GM23338 (cell line): ENCODE results near the gene DNAJA1. TPM values are rescaled to one million over a fixed set of nuclear protein-coding genes. Genes with fewer than 3 reads are reported as not detected.

Source experiments
- ATAC-seq: fragments of 200-7000 bp; cut with Tn5 transposase; 3 replicates; pipeline ENCODE4 v1.9.1; 2020
- DNase-seq: peaks from one replicate; pipeline ENCODE4 v3.0.0-alpha.2; 2015; ENCODE audit warnings: low spot score
- H2AFZ ChIP-seq: fragments of 200-600 bp; sonication (generic); 2 replicates; pipeline ENCODE4 v1.8.0; 2016; ENCODE audit warnings: antibody characterized with exemption, mild to moderate bottlenecking, moderate library complexity
- H3F3A ChIP-seq: fragments of 200-600 bp; sonication (generic); replicated peaks from 2 replicates; pipeline ENCODE4 v1.8.0; 2017; ENCODE audit warnings: antibody characterized with exemption, mixed run types, low read depth
- H3K27ac ChIP-seq: fragments of 200-600 bp; sonication (generic); 2 replicates; pipeline ENCODE4 v1.6.1; 2016; ENCODE audit warnings: low read depth
- H3K27me3 ChIP-seq: fragments of 200-600 bp; sonication (generic); 2 replicates; pipeline ENCODE4 v1.8.0; 2016; ENCODE audit warnings: mild to moderate bottlenecking, mixed run types, moderate library complexity; ENCODE audit not compliant: insufficient read depth
- H3K36me3 ChIP-seq: fragments of 200-600 bp; sonication (generic); 2 replicates; pipeline ENCODE4 v1.8.0; 2016; ENCODE audit warnings: mild to moderate bottlenecking; ENCODE audit not compliant: insufficient read depth
- H3K4me1 ChIP-seq: fragments of 200-600 bp; sonication (generic); 2 replicates; pipeline ENCODE4 v1.8.0; 2016; ENCODE audit warnings: mild to moderate bottlenecking, moderate library complexity; ENCODE audit not compliant: insufficient read depth
- H3K4me2 ChIP-seq: fragments of 200-600 bp; sonication (generic); 2 replicates; pipeline ENCODE4 v1.7.1; 2017; ENCODE audit warnings: mixed run types
- H3K4me3 ChIP-seq: fragments of 200-600 bp; sonication (generic); 2 replicates; pipeline ENCODE4 v1.6.1; 2016; ENCODE audit warnings: mixed run types
- H3K79me2 ChIP-seq: fragments of 200-600 bp; sonication (generic); replicated peaks from 2 replicates; pipeline ENCODE4 v1.8.0; 2017; ENCODE audit warnings: mild to moderate bottlenecking; ENCODE audit not compliant: insufficient read depth
- H3K9me2 ChIP-seq: fragments of 200-600 bp; sonication (generic); 2 replicates; pipeline ENCODE4 v1.8.0; 2017; ENCODE audit not compliant: insufficient read depth
- H4K20me1 ChIP-seq: fragments of 200-600 bp; sonication (generic); replicated peaks from 2 replicates; pipeline ENCODE4 v1.8.0; 2017; ENCODE audit warnings: mild to moderate bottlenecking; ENCODE audit not compliant: insufficient read depth
- H3K27ac Mint-ChIP-seq: 2 replicates; pipeline ENCODE4 v1.8.0; 2020; ENCODE audit warnings: inconsistent platforms, mild to moderate bottlenecking, moderate library complexity, mixed read lengths
- H3K27me3 Mint-ChIP-seq: 3 replicates; pipeline ENCODE4 v1.8.0; 2022; ENCODE audit warnings: low read depth, mild to moderate bottlenecking, moderate library complexity, mixed read lengths, inconsistent platforms; ENCODE audit not compliant: insufficient read depth, poor library complexity
- H3K36me3 Mint-ChIP-seq: 3 replicates; pipeline ENCODE4 v1.8.0; 2021; ENCODE audit warnings: low read depth, mild to moderate bottlenecking, inconsistent platforms, moderate library complexity, mixed read lengths
- H3K4me1 Mint-ChIP-seq: 3 replicates; pipeline ENCODE4 v1.8.0; 2020; ENCODE audit warnings: mild to moderate bottlenecking, inconsistent platforms, mixed read lengths
- H3K4me3 Mint-ChIP-seq: 3 replicates; pipeline ENCODE4 v1.8.0; 2021; ENCODE audit warnings: moderate library complexity, mild to moderate bottlenecking, inconsistent platforms, mixed read lengths
- H3K9me3 Mint-ChIP-seq: 3 replicates; pipeline ENCODE4 v1.8.0; 2020; ENCODE audit warnings: moderate library complexity, mild to moderate bottlenecking, inconsistent platforms, mixed read lengths
- CREB1 ChIP-seq: fragments of 250-450 bp; sonication (Bioruptor Pico); IDR thresholded peaks from 2 replicates; pipeline ENCODE4 v1.5.0; 2020; ENCODE audit warnings: low read depth, mild to moderate bottlenecking, moderate library complexity
- CTCF ChIP-seq, 2 experiments: fragments of 200-600 bp in 1 of 2; sonication (generic) in 1 of 2; conservative IDR thresholded peaks; 2 replicates each; pipeline versions ENCODE4 v1.5.1 to v1.6.1; 2016 to 2017; ENCODE audit warnings: antibody characterized with exemption in 2 of 2, low read depth in 2 of 2, mild to moderate bottlenecking in 2 of 2, moderate library complexity in 1 of 2
- JUNB ChIP-seq: IDR thresholded peaks from one replicate; pipeline ENCODE4 v1.6.1; 2016; ENCODE audit warnings: antibody characterized with exemption; ENCODE audit not compliant: unreplicated experiment
- NANOG ChIP-seq: IDR thresholded peaks from 2 replicates; pipeline ENCODE4 v1.6.1; 2016; ENCODE audit warnings: antibody characterized with exemption, borderline replicate concordance
- ZNF114 ChIP-seq: fragments of 250-450 bp; sonication (Bioruptor Pico); IDR thresholded peaks from 2 replicates; pipeline ENCODE4 v1.5.0; 2020; ENCODE audit warnings: mild to moderate bottlenecking, moderate library complexity
- ZNF462 ChIP-seq: fragments of 250-450 bp; sonication (Bioruptor Pico); IDR thresholded peaks from 2 replicates; pipeline ENCODE4 v1.5.0; 2020; ENCODE audit warnings: mild to moderate bottlenecking, moderate library complexity
- polyA plus RNA-seq: library from polyadenylated mRNA; unstranded; fragments of >200 nt; fragmentation: Nextera tagmentation; extraction: Ambion mirVana; gene quantifications from 2 replicates; pipeline ENCODE4 v1.2.1, GENCODE V29; 2016
- total RNA-seq: library from RNA; depleted of rRNA; stranded (reverse); fragments of >200 nt; shearing (Covaris generic); gene quantifications from 2 replicates; pipeline ENCODE4 v1.2.3, GENCODE V29; 2014

The DNAJA1 gene
- total and polyA plus RNA-seq, 2 experiments from 2014 or later, result 95.4 to 115 TPM

- TF ChIP-seq ZNF462 (CRISPR knock-in tag) (no peak), NANOG (no peak)
These were observed 40.3 kb downstream of the DNAJA1 start (continued) for GRCh38 chr9:33065157-33066076.

GRCh38 chr9:33068991-33069390 lies 43.9 kb downstream of the DNAJA1 start:
- no peaks in the 10 kb centered on the region for H3K27me3 Mint-ChIP-seq
- Histone ChIP-seq H3K9me2 (no peaks in the 10 kb centered on the region), H3K4me2 (no peak overlapping the region), H3K4me1 (no peaks in the 10 kb centered on the region), H3K27ac (no peak overlapping the region), H2AFZ (no peak overlapping the region), H3K36me3 (peaks cover 52% of the 10 kb centered on the region), H3K27me3 (no peaks in the 10 kb centered on the region), H3F3A (no peaks in the 10 kb centered on the region), H3K79me2 (peaks cover 38% of the 10 kb centered on the region), H4K20me1 (peaks cover 25% of the 10 kb centered on the region), H3K4me3 (no peak overlapping the region)
- H3K9me3 Mint-ChIP-seq, result no peaks in the 10 kb centered on the region
- DNase-seq (no peak), ATAC-seq (no peak)
- H3K27ac Mint-ChIP-seq, result no peak overlapping the region
- H3K4me3 Mint-ChIP-seq, result no peak overlapping the region
- H3K4me1 Mint-ChIP-seq, result no peaks in the 10 kb centered on the region
- peaks cover 68% of the 10 kb centered on the region for H3K36me3 Mint-ChIP-seq
- TF ChIP-seq CREB1 (CRISPR knock-in tag), result no peak
- TF ChIP-seq ZNF114, result no peak
- no peak for TF ChIP-seq CTCF (conservative IDR thresholded peaks at IDR 0.05; ENCODE audit: low read depth in 2 of 2)
- TF ChIP-seq JUNB, result no peak
- no peak for TF ChIP-seq ZNF462 (CRISPR knock-in tag)
